Inflammatory macrophage treated with lipopolysaccharide for 1 hour (primary cell): Measurements from ENCODE around the gene COMTD1.
"Not testable (repeated sequence)": the region's sequence is repeated elsewhere in the genome, so short reads cannot be mapped to it uniquely, and the experiment has no call there.

Experiments
- DNase-seq, 2 donors: peaks; one replicate each; pipeline ENCODE4 v3.0.0-alpha.2; 2020 to 2022

COMTD1 gene

DNA sequence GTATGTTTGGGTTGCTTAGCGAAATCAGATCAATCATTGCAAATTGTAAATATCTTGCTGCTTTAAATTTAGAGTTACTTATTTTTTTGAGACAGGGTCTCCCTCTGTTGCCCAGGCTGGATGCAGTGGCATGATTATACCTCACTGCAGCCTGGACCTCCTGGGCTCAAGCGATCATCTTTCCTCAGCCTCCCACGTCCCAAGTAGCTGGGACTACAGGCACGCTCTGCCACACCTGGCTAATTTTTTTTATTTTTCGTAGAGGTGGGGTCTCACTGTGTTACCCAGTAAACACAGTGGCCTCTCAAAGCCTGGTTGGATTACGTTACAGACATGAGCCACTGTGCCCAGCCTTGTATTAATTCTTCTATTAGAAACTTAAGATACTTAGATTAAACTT lies 23.4 kb downstream of the COMTD1 start:
- DNase-seq = no peak

DNA sequence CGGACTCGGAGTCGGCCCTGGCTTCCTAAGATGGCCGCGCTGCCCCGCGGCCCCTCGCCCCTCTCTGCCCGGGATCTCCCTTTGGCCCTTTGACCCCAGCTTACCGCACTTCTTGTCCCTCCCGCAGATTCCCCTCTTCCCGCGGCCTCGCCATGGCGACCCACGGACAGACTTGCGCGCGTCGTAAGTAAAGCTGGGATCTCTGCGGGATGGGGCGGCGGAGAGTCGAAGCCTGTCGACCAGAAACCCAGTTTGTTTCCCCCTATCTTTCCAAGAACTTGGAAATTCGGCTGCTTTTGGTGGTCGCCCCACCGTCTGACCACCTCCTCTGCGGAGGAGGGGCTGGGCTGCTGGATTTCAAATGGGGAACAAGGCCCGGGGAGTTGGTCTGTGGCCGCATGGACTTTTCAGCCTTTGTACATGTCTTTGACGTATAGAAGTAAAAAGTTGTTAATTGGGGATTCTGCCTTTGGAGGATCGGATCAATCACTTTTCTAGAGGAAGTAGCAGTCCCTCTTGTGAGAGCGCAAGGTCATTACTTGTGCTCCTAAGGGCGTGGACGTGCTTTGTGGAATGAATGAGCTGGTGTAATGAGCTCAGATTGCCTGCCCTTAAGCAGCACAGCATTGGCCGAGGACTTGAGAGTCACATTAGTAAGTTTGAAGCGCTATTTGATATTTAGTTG lies 24.6 kb downstream of the COMTD1 start:
- DNase-seq = peak; percentile 56 to 72

DNA sequence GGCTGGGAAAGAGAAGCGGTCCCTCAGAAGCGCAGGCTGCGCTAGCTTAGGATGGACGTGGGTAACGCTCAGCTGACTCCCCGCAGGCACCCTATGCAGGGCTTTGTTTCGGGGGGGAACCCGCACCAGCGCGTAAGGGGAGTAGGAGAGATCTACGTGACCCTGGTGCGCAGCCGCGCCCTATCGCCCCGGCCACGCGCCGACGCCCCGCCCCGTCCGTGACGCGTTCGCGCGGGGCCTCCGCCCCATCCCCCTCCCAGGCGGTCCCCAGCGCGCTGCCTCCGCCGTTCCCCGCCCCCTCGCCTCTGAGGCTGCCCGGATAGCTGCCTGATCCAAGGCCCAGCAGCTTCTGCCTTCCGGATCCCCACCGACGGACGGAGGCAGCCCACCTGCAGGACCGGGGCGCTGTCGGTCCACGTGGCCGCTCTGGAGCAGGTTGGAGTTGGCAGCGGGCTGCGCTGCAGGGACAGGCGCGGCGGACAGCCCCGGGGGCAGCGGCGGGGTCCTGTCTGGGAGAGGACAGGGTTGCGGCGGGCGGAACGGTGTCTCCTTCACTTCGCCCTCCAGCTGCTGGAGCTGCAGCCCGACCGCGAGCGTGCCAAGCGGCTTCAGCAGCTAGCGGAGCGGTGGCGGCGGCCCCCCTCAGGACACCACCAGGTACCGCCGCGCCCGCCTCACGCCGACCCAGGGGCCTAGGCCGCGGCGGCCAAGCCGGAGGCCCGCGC lies 25.3 kb downstream of the COMTD1 start, which contains the start of gene VDAC2:
Gene VDAC2 (plus strand): TSS at position 515 of the 725 bp plus-strand sequence. CDS start 363 bp downstream, outside the sequence.
- DNase-seq = peak; percentile 89 to 94

DNA sequence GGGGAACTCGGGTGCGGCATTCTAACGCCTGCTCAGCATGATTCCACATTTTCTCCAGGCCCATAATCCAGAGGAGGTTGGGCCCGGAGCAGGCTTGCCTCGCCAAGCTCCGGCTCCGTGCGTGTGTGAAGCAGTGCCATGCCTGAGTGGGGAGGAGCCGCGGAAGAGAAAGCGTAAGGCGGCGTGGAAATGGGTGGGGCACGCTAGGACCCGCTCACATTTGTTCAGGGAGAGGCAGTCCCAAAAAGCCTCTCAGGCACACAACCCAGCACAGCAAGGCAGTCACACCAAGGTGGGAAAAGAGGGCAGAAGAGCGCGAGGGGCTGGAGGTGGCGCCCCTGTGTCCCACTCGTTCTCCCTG lies 25.9 kb downstream of the COMTD1 start:
- peak; percentile 60 to 75 for DNase-seq

DNA sequence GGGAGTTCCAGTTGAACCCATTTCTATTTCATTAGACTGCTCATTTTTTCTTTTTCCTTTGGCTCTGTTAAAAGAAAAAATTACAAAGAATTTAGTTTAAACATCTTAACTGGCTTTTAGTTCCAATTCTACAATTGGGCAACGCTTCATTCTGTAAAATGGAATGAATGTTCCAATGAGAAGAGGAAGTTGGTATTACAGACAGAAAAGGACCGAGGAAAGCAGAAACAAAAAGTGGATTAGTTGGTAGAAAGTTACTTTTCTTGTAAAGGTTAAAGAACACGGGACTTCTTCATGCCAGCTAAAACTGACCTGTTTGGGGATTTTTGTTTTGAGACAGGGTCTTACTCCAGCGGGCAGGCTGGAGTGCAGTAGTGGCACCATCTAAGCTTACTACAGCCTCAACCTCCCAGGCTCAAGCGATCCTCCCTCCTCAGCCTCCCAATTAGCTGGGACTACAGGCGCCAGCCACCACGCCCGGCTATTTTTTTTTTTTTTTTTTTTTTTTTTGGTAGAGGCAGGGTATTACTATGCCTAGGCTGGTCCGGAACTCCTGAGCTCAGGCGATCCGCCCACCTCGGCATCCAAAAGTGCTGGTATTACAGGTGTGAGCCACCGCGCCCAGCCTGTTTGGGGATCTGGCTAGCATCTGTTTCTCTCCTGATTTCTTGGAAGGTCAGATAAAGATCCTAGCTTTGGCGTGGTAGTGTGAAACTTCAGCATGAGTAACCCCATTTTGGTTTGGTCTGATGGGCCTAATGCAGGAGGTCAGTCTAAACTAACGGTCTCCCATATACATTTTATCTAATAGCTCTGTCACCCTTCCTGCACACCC lies 26.5 kb downstream of the COMTD1 start:
- DNase-seq = peak in 1 of 2 donors; percentile 42

DNA sequence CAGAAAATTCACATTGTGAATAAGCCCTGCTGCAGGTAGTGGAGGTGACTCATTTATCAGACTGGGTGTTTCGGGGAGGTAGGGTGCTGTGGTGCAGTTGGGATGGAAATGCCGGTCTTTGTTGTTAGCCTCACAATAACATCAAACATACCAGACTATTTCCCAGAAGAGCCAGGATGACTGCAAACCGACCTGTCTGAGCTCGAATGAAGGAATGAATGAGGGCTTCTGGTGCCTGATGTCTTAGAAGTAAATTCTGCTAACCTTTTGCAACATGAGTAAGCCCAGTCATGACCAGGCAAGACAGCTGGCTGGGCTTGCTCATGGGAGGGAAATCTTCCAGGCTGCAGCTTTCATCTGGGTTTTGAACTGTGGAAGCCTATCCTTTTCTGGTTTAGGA lies 27.6 kb downstream of the COMTD1 start:
- DNase-seq = no peak

DNA sequence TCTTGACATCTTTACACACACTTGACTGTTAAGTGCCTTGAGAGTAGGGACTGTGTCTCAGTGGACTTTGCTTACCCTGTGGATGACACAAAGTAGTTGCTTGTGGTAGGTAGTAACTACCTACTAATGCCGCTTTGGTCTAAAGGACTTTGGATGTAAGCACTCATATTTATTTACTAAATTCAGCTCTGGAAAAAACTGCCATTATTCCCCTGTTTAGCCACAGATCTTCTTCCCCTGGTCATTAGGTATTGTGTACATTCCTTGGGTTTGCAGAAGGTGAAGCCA lies 28.0 kb downstream of the COMTD1 start:
- no peak for DNase-seq

DNA sequence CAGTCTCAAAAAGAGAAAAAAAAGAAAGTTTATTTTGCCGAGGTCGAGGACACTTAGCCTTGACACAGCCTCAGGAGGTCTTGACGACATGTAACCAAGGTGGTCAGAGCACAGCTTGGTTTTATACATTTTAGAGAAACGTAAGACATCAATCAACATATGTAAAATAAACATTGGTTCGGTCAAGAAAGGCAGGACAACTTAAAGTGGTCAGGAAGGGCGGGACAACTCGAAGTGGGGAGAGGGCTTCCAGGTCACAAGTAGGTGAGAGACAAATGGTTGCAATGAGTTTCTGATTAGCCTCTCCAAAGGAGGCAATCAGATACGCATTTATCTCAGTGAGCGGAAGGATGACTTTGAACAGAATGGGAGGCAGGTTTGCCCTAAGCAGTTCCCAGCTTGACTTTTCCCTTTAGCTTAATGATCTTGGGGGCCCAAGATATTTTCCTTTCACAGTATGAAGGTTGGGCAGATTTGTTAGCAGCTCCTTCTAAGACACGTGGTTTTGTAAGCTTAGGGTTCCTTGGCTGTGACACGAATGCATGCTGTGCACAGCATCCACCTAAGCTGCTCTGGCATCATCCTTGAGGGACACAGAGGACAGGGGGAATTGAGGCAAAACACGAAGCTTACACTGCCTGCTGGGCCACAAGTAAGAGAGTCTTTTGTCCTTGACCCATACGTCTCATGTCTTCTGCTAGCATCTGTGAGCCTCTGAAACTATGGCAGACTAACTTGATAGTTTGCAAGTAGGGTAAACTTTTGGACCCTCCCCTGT lies 28.5 kb downstream of the COMTD1 start:
- DNase-seq = no peak

DNA sequence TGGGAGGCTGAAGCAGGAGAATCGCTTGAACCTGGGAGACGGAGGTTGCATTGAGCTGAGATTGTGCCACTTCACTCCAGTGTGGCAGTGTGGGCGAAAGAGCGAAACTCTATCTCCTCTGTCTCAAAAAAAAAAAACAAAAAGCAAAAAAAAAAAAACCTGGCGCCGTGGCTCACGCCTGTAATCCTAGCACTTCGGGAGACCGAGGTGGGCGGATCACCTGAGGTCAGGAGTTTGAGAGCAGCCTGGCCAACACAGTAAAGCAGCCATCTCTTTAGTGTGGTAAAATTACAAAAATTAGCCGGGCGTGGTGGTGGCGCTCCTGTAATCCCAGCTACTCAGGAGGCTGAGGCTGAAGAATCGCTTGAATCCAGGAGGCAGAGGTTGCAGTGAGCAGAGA lies 29.1 kb downstream of the COMTD1 start:
- not testable (repeated sequence) for DNase-seq

DNA sequence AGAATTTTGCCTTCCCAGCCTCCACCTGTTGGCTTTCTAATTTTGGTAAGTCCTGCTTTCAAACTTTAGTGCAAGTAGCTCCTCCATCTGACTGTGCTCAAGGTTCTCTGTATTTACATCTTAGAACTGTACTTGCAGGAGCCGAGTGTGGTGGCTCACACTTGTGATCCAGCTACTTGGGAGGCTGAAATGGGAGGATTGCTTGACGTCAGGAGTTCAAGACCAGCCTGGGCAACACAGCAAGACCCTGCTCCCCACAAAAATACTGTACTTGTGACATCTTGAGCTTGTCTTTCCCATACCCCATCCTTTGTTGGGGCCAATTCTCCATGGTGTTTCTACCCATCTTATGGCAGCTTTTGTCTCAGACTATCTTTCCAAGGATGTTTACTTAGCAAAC lies 29.8 kb downstream of the COMTD1 start:
- DNase-seq = no peak

DNA sequence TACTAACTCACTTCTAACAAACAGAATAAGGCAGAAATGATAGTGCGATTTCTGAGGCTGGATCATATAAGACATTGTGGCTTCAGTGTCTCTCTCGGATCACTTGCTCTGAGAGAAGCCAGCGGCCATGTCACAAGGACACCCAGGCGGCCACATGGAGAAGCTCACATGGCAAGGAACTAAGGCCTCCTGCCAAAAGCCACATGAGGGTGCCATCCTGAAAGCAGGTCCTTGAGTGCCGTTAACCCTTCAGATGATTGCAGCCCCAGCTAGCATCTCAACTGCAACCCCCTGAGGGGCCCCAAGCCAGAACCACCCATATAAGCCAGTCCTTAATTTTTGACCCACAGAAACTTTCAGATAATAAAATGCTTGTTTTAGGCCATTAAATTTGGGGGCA lies 32.0 kb downstream of the COMTD1 start:
- no peak for DNase-seq

DNA sequence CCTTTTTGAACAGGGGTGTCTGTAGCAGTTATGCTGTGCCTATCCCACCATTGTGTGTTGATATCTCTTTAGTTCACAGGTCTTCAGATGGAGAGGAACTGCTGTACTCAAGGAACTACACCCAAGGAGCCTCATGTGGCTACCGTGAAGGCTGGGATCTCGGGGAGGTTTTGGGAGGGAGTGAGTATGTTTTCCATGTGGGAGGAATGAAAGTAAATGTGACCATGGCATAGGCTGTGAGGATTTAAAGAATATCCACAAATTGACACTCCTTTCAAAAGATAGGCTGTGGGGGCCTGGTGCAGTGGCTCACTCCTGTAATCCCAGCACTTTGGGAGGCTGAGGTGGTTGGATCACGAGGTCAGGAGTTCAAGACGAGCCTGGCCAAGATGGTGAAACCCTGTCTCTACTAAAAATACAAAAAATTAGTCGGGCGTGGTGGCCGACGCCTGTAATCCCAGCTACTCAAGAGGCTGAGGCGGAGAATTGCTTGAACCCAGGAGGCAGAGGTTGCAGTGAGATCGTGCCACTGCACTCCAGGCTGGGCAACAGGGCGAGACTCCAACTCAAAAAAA lies 32.6 kb downstream of the COMTD1 start:
- DNase-seq = not testable (repeated sequence)

DNA sequence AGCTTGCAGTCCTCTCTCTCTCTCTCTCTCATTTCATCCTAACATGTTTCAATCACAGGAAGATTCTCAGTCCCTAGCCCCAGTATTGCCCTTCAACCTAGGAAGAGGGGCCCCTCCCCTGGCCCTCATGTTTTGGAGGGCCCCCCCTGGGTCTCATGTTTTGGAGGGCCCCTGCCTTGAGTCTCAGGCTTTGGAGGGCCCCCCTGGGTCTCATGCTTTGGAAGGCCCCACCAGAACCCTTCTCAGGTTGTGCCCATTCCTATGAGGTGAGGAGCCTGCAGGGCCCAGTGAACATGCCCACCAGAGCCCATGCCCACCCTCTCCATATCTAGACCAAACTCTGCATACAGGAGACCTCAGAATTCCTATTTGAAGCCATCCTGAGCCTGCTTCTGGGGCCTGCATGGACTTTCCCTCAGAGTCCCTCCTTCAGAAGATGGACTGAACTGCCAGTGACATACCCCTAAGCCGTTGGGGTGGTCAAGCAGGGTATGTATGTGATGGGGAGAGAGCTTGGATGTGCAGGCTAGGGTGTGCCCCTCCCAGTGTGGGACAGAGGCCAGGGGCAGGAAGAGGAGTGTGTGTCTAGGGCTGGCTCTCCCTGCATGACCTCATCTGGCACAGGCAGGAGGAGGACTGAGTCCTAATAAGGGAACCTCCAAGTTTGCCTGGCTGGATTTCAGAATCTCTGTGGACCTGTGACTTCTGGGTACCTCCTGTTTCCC lies 33.3 kb downstream of the COMTD1 start:
- DNase-seq = peak; percentile 31 to 53

DNA sequence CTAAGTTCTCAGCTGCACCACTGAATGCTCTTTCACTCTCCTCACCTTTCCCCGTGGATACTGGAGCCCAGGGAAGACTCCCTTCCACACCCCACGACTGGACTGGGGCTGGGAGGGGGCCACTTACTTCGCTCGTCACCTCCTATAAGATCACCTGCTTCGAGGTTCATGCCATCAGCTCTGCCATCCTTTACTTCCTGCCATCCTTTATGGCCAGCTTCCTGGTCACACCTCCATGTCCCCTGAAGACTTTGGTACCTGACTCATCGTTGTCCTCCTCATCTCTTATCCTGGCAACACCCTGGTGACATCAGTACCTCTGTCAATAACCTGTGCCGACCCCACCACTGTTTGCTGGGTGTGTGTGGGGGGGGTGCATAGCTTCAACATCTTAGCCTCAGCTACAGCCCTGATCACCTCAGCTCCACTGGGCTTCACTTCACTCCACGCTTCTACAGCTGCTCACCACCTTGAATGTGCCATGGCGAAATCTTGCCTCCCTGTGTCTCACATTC lies 33.9 kb downstream of the COMTD1 start:
- no peak for DNase-seq

DNA sequence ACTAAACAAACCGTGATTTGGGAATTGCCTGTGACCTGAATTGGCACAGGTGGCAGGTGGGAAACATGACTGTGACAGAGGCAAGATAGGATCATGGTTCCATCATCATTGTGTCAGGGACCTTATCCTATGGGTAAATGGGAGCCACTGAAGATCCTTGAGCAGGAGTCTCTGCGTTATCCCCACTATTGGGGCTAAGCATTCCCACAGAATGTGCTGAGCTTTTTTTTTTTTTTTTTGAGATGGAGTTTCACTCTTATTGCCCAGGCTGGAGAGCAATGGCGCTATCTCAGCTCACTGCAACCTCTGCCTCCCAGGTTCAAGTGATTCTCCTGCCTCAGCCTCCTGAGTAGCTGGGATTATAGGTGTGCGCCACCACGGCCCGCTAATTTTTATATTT lies 35.8 kb downstream of the COMTD1 start:
- DNase-seq = not testable (repeated sequence)

DNA sequence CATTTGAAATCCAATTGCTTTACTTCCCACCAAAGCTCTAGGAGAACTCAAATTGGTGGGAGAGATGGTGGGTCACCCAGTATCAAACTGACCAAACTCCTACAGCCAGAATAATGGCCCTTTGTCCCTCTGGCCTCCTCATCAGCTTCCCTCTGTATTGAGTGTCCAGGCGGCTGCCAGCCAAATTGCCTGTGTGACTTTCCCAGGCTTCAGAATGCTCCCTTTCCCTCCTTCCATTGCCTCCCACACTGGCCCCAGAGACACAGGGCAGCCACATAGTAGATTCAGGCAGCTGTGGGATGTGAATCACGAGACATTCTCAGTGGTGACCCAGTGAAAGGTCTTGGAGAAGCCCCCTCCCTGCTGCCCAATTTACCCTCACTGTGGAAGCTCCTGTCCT lies 37.9 kb downstream of the COMTD1 start:
- no peak for DNase-seq

DNA sequence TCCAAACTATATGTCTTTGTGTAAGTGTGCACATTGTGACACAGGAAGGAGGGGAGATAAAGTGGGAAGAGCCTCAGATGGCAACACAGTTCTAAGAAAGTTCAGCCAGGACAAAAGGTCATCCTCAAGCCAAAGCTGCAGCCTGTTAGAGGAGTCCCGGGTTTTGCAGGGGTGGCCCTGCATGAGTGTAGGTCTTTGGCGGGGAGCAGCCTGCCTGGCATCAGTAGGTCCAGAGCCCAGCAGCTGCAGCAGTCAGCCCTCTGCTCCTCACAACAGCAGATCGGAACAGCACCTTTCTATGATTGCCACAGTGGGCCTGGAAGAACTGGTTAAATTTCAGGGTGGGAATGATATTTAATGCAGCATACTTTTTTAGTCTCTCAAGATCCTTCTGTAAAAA lies 38.7 kb downstream of the COMTD1 start:
- DNase-seq = no peak

DNA sequence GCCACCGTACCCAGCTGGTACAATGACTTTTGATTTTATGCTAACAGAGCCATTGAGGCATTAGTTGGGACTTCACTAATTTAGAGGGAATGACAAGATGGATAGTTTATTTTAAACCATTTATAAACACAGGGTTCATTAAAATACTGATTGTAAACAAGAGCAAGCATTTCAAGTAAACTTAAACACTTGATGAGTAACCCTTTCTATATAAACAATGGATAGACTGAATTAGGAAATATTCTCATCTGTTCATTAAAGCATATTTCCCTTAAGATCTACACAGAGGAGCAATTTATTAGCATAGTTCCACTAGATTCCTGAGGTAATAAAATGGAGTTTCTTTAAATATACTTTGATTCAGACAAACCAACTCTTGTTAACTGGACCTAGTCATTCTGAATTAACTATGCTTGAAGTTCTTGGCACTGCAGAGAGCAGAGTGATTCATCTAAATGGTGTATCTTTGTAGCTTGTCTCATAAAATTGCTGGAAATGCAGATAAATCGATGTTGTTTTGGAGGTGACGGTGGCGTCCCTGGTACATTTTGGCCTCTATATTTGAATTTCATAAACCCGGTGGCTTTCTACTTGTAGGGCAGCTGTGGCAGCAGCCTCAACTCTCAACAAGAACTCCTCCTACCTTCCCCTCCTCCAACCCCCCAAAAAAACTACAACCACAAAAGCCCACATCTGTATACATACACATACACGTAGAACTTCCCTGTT lies 40.6 kb downstream of the COMTD1 start:
- no peak for DNase-seq

DNA sequence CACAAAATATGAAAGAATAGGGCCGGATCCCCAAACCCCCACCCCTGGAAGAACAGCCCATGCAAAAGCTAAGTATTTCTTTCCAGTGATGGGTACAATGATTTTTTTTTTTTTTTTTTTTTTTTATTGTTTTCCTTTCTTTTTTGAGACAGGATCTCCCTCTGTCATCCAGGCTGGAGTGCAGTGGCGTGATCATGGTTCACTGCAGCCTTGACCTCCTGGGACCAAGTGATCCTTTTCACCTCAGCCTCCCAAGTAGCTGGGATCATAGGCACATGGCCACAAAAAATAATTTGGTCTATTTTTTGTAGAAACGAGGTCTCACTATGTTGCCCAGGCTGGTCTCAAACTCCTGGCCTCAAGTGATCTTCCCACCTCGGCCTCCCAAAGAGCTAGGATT lies 41.1 kb downstream of the COMTD1 start:
- not testable (repeated sequence) for DNase-seq

DNA sequence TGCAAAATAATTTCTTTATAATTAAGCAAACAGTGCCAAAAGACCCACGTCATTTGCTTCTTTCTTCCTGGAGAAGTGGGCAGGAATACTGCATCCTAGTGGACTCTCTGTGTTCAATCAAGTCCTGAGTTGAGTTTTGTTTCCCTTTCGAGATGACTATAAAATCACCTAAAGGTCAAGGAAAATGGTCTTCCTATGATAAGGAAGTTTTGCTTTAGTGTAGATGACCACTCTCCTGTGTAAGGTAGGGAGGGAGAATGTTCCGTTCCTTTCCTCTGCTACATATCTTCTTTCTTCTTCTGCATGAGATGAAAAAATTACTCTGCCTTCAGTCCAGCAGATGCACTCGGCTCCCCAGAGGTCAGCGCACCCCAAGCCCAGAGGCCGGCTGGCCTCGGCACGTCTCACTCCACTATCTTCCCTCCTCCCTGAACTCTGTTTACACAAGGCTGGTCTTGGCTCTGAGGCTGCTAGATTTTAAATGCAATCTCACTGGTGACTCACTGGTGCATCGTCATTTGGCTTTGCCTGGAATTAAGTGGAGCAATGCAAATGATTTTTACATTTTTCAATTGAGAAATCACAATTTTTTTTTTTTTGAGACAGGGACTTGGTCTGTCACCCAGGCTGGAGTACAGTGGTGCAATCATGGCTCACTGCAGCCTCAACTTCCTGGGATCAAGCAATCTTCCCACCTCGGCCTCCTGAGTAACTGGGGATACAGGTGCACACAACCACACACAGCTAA lies 43.8 kb downstream of the COMTD1 start:
- peak; percentile 93 to 95 for DNase-seq
